HepG2 (cell line): ENCODE results near the gene STUB1. TPM values are rescaled to one million over a fixed set of nuclear protein-coding genes. Genes with fewer than 3 reads are reported as not detected.
A peak's percentile ranks its signal among the peaks of the same experiment; 100 is the strongest.

Source experiments
- CREB3 ChIP-seq: sonication (generic); formaldehyde crosslinking; IDR thresholded peaks from 2 replicates; pipeline ENCODE4 v1.5.0; 2020; ENCODE audit warnings: missing genetic modification reagents
- DNMT1 ChIP-seq: sonication (generic); formaldehyde crosslinking; IDR thresholded peaks from 2 replicates; pipeline ENCODE4 v1.5.1; 2020; ENCODE audit warnings: mild to moderate bottlenecking, missing genetic modification reagents
- E2F1 ChIP-seq: sonication (generic); formaldehyde crosslinking; IDR thresholded peaks from 2 replicates; pipeline ENCODE4 v1.5.0; 2020; ENCODE audit warnings: missing genetic modification reagents
- GMEB1 ChIP-seq: sonication (generic); formaldehyde crosslinking; IDR thresholded peaks from 2 replicates; pipeline ENCODE4 v1.5.1; 2020; ENCODE audit warnings: missing genetic modification reagents, mild to moderate bottlenecking, borderline replicate concordance
- GRHL1 ChIP-seq: sonication (generic); formaldehyde crosslinking; conservative IDR thresholded peaks from 2 replicates; pipeline ENCODE4 v1.8.0; 2022; ENCODE audit warnings: missing genetic modification reagents
- HNRNPL ChIP-seq: fragments of 200-400 bp; formaldehyde crosslinking; IDR thresholded peaks from 2 replicates; pipeline ENCODE4 v1.6.1; 2017; ENCODE audit warnings: mild to moderate bottlenecking, low read depth, low read length
- HOXA3 ChIP-seq: sonication (generic); formaldehyde crosslinking; IDR thresholded peaks from 2 replicates; pipeline ENCODE4 v1.5.0; 2020; ENCODE audit warnings: missing genetic modification reagents
- HOXA9 ChIP-seq: sonication (generic); formaldehyde crosslinking; IDR thresholded peaks from 2 replicates; pipeline ENCODE4 v1.8.1; 2022; ENCODE audit warnings: missing genetic modification reagents, mild to moderate bottlenecking, moderate library complexity, borderline replicate concordance
- JDP2 ChIP-seq: sonication (generic); formaldehyde crosslinking; IDR thresholded peaks from 2 replicates; pipeline ENCODE4 v1.8.1; 2022; ENCODE audit warnings: missing genetic modification reagents, borderline replicate concordance
- JUN ChIP-seq: sonication (generic); formaldehyde crosslinking; IDR thresholded peaks from 2 replicates; pipeline ENCODE4 v1.4.0; 2020; ENCODE audit warnings: mild to moderate bottlenecking, missing genetic modification reagents
- JUNB ChIP-seq: sonication (generic); formaldehyde crosslinking; IDR thresholded peaks from 2 replicates; pipeline ENCODE4 v1.8.0; 2022; ENCODE audit warnings: missing genetic modification reagents, mild to moderate bottlenecking, borderline replicate concordance
- MEF2D ChIP-seq: sonication (generic); formaldehyde crosslinking; IDR thresholded peaks from 2 replicates; pipeline ENCODE4 v1.5.1; 2020; ENCODE audit warnings: mild to moderate bottlenecking, missing genetic modification reagents
- PAF1 ChIP-seq: IDR thresholded peaks from 2 replicates; pipeline ENCODE4 v1.6.1; 2016; ENCODE audit warnings: missing genetic modification reagents, missing compliant biosample characterization
- RNF219 ChIP-seq: sonication (generic); formaldehyde crosslinking; IDR thresholded peaks from 2 replicates; pipeline ENCODE4 v1.5.0; 2020; ENCODE audit warnings: mild to moderate bottlenecking, missing genetic modification reagents
- SRSF4 ChIP-seq: fragments of 200-400 bp; formaldehyde crosslinking; IDR thresholded peaks from one replicate; pipeline ENCODE4 v1.6.1; 2018; ENCODE audit warnings: mild to moderate bottlenecking, low read depth, low read length, moderate library complexity; ENCODE audit not compliant: poor library complexity, severe bottlenecking
- TCF12 ChIP-seq, 2 experiments: fragments of 450-650 bp in 1 of 2; sonication (generic) in 1 of 2; formaldehyde crosslinking in 1 of 2; IDR thresholded peaks; 2 replicates each; pipeline versions ENCODE4 v1.6.1 to v1.8.0; 2017 to 2022; ENCODE audit warnings: antibody characterized with exemption in 1 of 2, mild to moderate bottlenecking in 1 of 2, missing genetic modification reagents in 1 of 2, moderate library complexity in 1 of 2
- ZBTB8A ChIP-seq: sonication (generic); formaldehyde crosslinking; IDR thresholded peaks from 2 replicates; pipeline ENCODE4 v1.4.0; 2020; ENCODE audit warnings: mild to moderate bottlenecking, low read depth, missing genetic modification reagents, borderline replicate concordance
- ZNF263 ChIP-seq: sonication (generic); formaldehyde crosslinking; IDR thresholded peaks from 2 replicates; pipeline ENCODE4 v1.4.0; 2020; ENCODE audit warnings: missing genetic modification reagents
- ZNF30 ChIP-seq: sonication (generic); formaldehyde crosslinking; IDR thresholded peaks from 2 replicates; pipeline ENCODE4 v1.5.0; 2020; ENCODE audit warnings: mild to moderate bottlenecking, missing genetic modification reagents
- ZNF7 ChIP-seq: IDR thresholded peaks from 2 replicates; pipeline ENCODE4 v1.6.1; 2016; ENCODE audit warnings: missing biosample characterization, missing genetic modification reagents
- polyA plus RNA-seq, 8 experiments: library from polyadenylated mRNA; depleted of rRNA in 3 of 8; stranded (reverse) in 7 of 8; unstranded in 1 of 8; fragments of >200 nt; fragmentation: Illumina TruSeq in 4 of 8; extraction: Trizol in 4 of 8; gene quantifications; 2 replicates each; pipeline versions ENCODE4 v1.2.1 to v1.2.3, GENCODE V29; 2011 to 2016; ENCODE audit warnings: low read depth in 4 of 8, missing spikeins in 1 of 8, mixed read lengths in 1 of 8; ENCODE audit not compliant: insufficient read depth in 1 of 8
- total RNA-seq, 5 experiments: library from RNA; depleted of rRNA; stranded (reverse); fragments of >200 nt; fragmentation: Illumina TruSeq; extraction: Trizol; gene quantifications; 2 replicates each; pipeline ENCODE4 v1.2.3, GENCODE V29; 2016; ENCODE audit warnings: low read depth in 1 of 5

Gene STUB1
- total and polyA plus RNA-seq, 2 of the 13 experiments (the other 11 are each of a cell fraction or from before 2014, with no cell fraction given), result 52.9 to 78.2 TPM

- TF ChIP-seq GMEB1 (CRISPR knock-in tag) (peak; percentile 84), CREB3 (CRISPR knock-in tag) (no peak), TCF12 (IDR thresholded peaks at IDR 0.05) (no peak), TCF12 (CRISPR knock-in tag; IDR thresholded peaks at IDR 0.05) (peak; percentile 80; the same call in 1 of the 2 replicates), HOXA9 (CRISPR knock-in tag) (no peak), E2F1 (CRISPR knock-in tag) (peak; percentile 91), MEF2D (CRISPR knock-in tag) (0 out of 2 replicates have a peak, but pooled peaks have one; percentile 37), DNMT1 (peak; percentile 41; the same call in 1 of the 2 replicates), HNRNPL (peak; percentile 73; the same call in 1 of the 2 replicates), ZNF7 (CRISPR knock-in tag) (no peak; the same call in 1 of the 2 replicates), JUN (CRISPR knock-in tag) (0 out of 2 replicates have a peak, but pooled peaks have one; percentile 44), ZNF30 (peak; percentile 66; the same call in 1 of the 2 replicates), GRHL1 (CRISPR knock-in tag) (no peak), HOXA3 (CRISPR knock-in tag) (peak; percentile 98), JUNB (CRISPR knock-in tag) (no peak), SRSF4 (no peak), RNF219 (CRISPR knock-in tag) (no peak), ZBTB8A (CRISPR knock-in tag) (peak; percentile 53), PAF1 (no peak), JDP2 (CRISPR knock-in tag) (no peak), ZNF263 (peak; percentile 63; the same call in 1 of the 2 replicates)
Observed at GRCh38 chr16:648781-649589, 31.2 kb upstream of the STUB1 start, which contains the start of gene WDR90 (continued).
